OCI-M2 (cell line): ENCODE measurements around the gene SPATS2L.

ENCODE experiments used
- DNase-seq: peaks from one replicate; lab custom pipeline; 2025; ENCODE audit not compliant: unreplicated experiment; lab: John Stamatoyannopoulos, UW

Gene SPATS2L

GRCh38 chr2:200306196-200306930 lies at the start of gene SPATS2L:
Gene SPATS2L (plus strand): TSS chr2:200306693. CDS start chr2:200389245, 82,552 bp downstream.
- DNase-seq, result no peak

GRCh38 chr2:200257570-200257969 lies 48.9 kb upstream of the SPATS2L start:
- DNase-seq, result no peak

GRCh38 chr2:200258081-200258480 lies 48.4 kb upstream of the SPATS2L start:
- DNase-seq, result no peak

- no peak for DNase-seq
Measured at GRCh38 chr2:200258881-200259576, 47.5 kb upstream of the SPATS2L start.

- DNase-seq, result no peak
Measured at GRCh38 chr2:200259577-200259957, 46.9 kb upstream of the SPATS2L start.

GRCh38 chr2:200262047-200262446 lies 44.4 kb upstream of the SPATS2L start:
- DNase-seq, result no peak

GRCh38 chr2:200263279-200263678 lies 43.2 kb upstream of the SPATS2L start:
- DNase-seq, result no peak

- DNase-seq, result no peak
Measured at GRCh38 chr2:200264631-200265030, 41.9 kb upstream of the SPATS2L start.

GRCh38 chr2:200266406-200266805 lies 40.1 kb upstream of the SPATS2L start:
- no peak for DNase-seq

- no peak for DNase-seq
Measured at GRCh38 chr2:200267350-200267749, 39.1 kb upstream of the SPATS2L start.

GRCh38 chr2:200270732-200271131 lies 35.8 kb upstream of the SPATS2L start:
- no peak for DNase-seq

GRCh38 chr2:200272320-200272719 lies 34.2 kb upstream of the SPATS2L start:
- DNase-seq, result no peak

GRCh38 chr2:200274116-200275075 lies 32.1 kb upstream of the SPATS2L start:
- no peak for DNase-seq

GRCh38 chr2:200275295-200276013 lies 31.0 kb upstream of the SPATS2L start:
- no peak for DNase-seq

GRCh38 chr2:200276472-200276871 lies 30.0 kb upstream of the SPATS2L start:
- no peak for DNase-seq

GRCh38 chr2:200278694-200279316 lies 27.7 kb upstream of the SPATS2L start:
- DNase-seq, result no peak

- DNase-seq, result no peak
Measured at GRCh38 chr2:200279857-200280256, 26.6 kb upstream of the SPATS2L start.

GRCh38 chr2:200286578-200286977 lies 19.9 kb upstream of the SPATS2L start:
- no peak for DNase-seq

- DNase-seq, result no peak
Measured at GRCh38 chr2:200288670-200289429, 17.6 kb upstream of the SPATS2L start.

GRCh38 chr2:200296118-200296517 lies 10.4 kb upstream of the SPATS2L start:
- no peak for DNase-seq
